Activated CD8-positive, alpha-beta memory T cell treated with anti-CD3 and anti-CD28 coated beads, Interleukin-2, amount 50 U/mL, for 1 hour (primary cell): Measurements from ENCODE around the gene ITGA6.
A peak's percentile ranks its signal among the peaks of the same experiment; 100 is the strongest.

Source experiments
- DNase-seq: peaks from one replicate; pipeline ENCODE4 v3.0.0-alpha.2; 2020; ENCODE audit errors: extremely low read depth

The ITGA6 gene

DNA sequence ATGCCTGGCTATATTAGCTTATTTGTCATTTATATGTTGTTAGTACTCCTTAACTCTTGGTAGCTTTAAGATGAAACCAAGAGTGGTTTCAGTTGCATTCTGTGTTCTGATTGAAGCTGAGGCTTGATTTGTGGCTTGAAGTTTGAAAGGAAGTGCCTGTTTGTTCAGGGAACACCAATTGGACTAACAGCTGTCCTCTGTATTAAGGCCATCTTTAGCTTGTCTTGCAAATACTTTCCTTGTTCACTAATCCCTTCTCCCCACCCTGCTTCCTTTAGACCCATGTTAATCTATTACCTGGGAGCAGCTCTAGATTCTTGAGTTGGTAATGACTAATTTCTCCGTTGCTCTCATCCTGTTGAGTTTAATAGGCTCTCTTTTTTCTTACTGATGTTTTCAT is 13.4 kb downstream of the ITGA6 start:
- DNase-seq = no peak

DNA sequence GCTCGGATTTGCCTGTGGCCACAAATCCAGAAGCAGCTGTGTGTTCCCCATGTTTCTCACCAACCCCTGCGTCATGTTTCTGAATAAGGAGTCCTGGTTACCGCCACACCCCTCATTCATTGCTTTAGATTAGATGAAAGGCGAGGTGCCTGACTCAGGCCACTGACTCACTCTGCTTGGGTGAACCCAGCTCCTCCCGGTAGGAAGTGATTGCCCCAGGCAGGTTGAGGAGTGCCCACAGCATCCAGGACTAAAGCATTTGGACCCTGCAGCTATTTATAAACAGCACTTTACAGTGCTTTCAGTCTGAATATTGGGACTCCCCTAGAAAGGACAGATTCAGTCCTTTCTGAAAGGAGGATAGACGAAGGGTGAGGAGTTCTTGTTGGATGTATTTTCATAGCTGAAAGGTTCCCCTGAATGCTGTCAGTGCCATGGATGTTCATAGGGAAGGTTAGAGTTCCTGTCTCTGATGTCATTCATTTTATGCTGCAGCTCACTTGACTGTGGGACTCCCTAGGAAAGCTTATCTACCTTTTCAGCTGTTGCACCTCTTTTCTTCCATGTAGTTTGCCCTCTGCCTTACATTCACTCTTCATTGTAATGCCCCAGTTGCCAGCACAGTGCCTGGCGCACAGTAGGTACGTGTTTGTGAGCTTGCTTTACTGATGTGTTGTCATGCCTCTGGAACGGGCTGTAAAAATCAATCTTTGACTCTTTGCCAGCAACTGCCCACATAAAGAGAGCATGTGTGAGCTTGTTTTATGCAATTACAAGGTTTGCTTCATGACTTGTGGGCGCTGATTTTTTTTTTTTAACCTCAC is 14.9 kb downstream of the ITGA6 start:
- DNase-seq = peak; percentile 50

DNA sequence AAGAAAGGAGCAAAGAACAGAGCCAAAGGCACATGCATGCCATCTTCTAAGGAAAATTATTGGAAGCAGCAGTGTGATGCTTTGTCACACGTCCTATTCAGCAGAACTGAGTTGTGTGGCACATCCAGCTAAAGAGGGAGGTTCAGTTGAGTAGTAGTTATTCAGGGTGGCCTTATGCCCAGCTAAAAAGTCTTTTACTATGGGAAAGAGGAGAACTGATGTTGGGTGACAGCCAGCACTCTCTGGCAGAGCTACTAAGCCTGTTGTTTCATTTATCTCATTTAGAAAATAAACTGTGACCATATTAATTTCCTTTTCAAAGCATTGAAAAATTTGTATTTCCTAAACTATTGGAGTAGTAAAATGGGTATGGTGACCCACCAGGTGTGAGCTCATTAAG is 18.5 kb downstream of the ITGA6 start:
- DNase-seq = no peak

DNA sequence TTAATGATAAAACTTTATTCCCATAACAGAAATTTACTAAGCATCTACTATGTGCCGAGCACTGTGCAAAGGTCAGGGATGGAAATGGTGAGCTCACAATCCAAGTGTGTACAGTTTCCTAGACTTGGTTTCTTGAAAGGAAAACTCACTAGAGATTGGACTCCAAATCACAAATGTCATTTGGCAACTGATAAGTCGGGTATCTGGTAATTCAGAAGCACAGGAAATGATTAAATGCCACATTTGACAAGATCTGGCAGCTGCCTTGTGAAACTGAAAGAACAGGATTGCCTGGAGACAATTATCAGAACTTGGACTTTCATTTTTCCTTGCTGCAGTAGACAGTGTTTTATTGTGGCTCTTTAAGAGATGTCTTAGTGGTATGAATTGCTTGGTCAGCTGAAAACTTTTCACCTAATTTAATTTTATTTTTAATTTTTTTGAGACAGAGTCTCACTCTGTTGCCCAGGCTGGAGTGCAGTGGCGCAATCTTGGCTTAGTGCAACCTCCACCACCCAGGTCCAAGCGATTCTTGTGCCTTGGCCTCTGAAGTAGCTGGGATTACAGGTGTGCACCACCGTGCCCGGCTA is 19.2 kb downstream of the ITGA6 start:
- no peak for DNase-seq

DNA sequence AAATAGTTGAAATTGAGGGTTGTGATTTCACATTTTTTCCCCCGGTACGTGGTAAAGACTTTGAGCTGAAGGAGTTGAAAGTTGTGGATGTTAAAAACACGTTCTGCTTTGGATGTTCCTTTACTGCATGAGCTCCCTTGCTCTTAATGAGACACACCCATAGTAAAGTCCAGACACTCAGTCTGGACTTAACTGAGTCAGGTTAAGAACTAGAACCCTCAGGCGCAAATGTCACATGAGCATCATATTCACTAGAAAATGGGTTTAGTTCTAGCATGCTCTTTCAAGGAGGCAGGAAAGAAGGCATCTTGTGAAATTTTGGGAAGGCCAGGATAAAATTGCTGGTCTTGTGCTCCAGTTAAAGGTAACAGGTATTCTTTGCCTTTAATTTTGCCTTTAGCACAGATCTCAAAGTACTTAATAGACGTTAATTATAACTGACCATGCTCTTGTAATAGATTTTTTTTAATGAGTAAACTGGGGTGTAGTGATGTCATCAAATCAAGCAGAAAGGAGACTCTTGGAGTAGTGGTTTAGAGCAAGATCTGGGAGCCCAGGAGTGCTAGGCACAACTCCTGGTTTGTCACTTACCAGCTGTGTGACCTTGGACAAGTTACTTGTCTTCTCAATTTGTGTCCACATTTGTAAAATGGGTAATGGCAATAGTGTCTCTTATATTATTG is 20.6 kb downstream of the ITGA6 start:
- DNase-seq = no peak

DNA sequence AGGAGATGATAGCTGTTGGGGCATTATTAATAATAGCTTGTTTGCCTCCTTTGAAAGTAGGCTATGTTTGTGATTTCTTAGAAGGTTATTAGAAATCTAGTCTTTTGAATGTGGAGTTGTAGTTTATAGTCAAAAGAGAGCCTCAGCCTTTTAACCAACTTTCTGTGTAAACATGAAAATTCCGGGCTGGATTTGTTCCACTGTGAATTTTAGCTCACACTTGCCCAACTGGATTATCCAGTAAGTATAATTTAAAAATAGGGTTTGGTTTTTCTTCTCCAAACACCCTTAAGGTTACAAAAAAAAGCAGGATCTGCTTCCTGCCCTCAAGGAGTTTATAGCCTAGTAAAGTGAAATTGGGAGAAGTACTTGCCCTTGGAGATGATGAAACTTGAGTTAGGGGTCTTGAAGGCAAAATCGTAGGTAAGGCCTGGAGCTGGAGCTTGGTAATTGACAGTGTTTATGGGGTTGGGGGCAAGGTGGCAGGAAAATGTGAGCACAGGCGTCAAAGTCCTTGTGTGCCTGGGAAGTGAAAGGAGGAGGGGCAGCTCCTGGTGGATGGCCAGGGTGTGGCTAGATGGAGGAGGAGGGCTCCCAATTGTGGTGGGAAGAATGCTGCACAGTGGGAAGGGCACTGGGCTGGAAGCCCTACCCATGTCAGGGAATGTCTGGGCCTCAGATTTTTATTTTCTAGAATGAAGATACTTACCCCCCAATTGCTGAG is 21.3 kb downstream of the ITGA6 start:
- no peak for DNase-seq

GRCh38 chr2:172449911-172450550 is 22.6 kb downstream of the ITGA6 start:
- no peak for DNase-seq

- DNase-seq = no peak
Observed at GRCh38 chr2:172451923-172452322, 24.5 kb downstream of the ITGA6 start.

DNA sequence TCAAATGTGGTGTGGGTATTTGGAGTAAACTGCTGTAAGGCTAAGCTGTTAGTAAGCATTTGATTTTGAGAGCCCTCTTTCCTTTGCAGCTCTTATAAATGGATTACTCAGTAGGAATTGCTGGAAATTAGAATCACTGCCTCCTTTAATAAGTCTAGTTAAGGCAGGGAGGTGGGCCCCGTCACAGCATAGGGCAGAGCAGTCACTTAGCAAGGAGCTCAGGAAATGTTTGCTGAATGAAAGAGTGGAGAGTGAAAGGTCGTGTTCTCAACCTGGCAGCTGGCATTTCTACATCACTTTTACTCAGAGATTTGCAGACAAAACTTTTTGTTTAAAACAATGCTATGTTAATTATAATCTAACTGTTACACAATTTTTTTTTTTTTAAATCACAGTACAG is 25.5 kb downstream of the ITGA6 start:
- DNase-seq = no peak

DNA sequence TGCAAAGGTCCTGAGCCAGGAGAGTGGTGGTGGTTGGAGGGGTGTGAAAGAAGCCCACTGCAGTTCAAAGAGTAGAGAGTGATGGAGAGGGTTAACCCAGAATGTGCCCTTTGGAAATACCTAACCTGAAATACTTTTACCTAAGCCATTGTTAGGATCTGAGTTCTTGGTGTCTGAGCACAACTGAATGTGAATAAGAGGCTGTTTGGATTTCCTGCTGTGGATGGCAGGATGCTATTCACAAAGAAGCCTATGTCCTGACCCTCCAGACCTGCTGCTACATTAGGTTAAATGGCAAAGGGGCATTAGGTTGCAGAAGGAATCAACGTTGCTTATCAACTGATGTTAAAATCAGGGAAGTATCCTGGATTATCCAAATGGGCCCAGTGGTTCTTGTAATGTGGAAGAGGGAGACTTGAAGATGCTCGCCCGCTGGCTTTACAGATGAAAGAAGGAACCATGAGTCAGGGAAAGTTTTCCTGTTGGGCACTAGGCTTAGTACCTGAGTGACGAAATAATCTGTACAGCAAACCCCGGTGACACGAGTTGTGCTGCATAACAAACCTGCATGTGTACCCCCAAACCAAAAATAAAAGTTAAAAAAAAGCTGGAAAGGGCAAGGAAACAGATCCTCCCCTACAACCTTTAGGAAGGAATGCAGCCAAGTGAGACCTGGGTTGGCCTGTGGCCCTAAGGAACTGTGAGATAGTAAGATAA is 27.2 kb downstream of the ITGA6 start:
- DNase-seq = no peak

- no peak for DNase-seq
Observed at GRCh38 chr2:172455121-172455515, 27.7 kb downstream of the ITGA6 start.

GRCh38 chr2:172456002-172456401 is 28.6 kb downstream of the ITGA6 start:
- no peak for DNase-seq

DNA sequence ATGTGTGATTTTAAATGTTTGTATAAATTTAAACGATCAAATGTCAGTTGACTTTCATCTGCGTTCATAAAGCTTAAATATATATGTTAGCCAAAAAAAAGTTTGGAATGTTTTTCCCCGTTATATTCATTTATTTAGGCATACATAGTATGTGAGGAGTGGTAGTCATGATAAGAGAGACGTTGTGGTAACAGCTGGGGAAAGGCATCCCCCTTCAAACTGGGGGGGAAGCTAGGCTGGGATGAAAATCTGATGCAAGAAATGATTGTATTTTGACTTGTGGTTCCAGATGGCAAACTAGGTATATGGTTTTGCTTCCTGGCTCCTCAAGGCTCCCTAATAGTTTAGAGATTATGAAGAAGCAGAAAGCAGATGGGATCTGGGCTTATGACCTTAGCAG is 30.1 kb downstream of the ITGA6 start:
- DNase-seq = no peak

DNA sequence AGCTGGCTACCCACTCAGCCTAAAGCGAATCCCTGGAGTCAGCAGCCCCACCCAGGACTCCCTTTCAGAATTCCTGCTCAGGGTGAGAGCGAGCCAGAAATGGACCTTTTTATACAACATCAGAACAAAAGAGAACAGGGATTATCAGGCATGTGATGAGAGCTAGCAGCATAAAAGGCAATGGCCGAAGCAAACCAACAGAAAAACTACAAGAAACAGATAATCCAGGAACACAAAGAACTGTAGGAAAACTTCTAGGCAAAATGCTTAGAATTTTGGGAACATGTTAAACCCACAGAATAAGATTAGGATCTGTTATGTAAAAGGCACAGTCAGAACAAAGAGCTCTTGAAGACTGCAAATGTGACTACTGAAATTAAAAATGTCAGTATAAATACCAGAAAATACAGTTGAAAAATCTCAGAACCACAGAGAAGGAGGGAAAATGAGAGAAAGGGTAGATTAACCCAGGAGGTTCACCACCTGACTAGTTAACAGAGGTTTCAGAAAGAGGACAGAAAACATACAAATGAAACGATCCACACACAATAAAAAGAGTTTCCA is 31.3 kb downstream of the ITGA6 start:
- DNase-seq = no peak

GRCh38 chr2:172460780-172461201 is 33.4 kb downstream of the ITGA6 start:
- DNase-seq = no peak

- DNase-seq = no peak
Observed at GRCh38 chr2:172461591-172462372, 34.4 kb downstream of the ITGA6 start.

- DNase-seq = no peak
Observed at GRCh38 chr2:172462373-172462848, 35.0 kb downstream of the ITGA6 start.

GRCh38 chr2:172462849-172463381 is 35.5 kb downstream of the ITGA6 start:
- DNase-seq = no peak

- no peak for DNase-seq
Observed at GRCh38 chr2:172464400-172465129, 37.2 kb downstream of the ITGA6 start.
